Ascending aorta (tissue), 2 donors: ENCODE measurements around the gene ATP6V0A1. TPM values are rescaled to one million over a fixed set of nuclear protein-coding genes. Genes with fewer than 3 reads are reported as not detected.
"Not testable (repeated sequence)": the region's sequence is repeated elsewhere in the genome, so short reads cannot be mapped to it uniquely, and the experiment has no call there.

Source experiments
- DNase-seq, 2 donors: peaks; one replicate each; pipeline ENCODE4 v3.0.0-alpha.2; 2019; ENCODE audit warnings: low spot score in 2 of 2
- H3K27ac ChIP-seq, 2 donors: fragments of 200-600 bp; sonication (generic); one replicate each; pipeline ENCODE4 v1.5.1; 2016 to 2017; ENCODE audit warnings: mild to moderate bottlenecking in 1 of 2
- H3K27me3 ChIP-seq: fragments of 200-600 bp; sonication (generic); one replicate; pipeline ENCODE4 v1.5.1; 2017
- H3K36me3 ChIP-seq, 2 donors: fragments of 200-600 bp; sonication (generic); one replicate each; pipeline ENCODE4 v1.5.1; 2016
- H3K4me1 ChIP-seq, 2 donors: fragments of 200-600 bp; sonication (generic); one replicate each; pipeline ENCODE4 v1.5.1; 2016 to 2017; ENCODE audit warnings: mild to moderate bottlenecking in 1 of 2
- H3K4me3 ChIP-seq, 2 donors: fragments of 200-600 bp; sonication (generic); one replicate each; pipeline ENCODE4 v1.5.1; 2016 to 2017; ENCODE audit warnings: mild to moderate bottlenecking in 1 of 2
- H3K9me3 ChIP-seq, 2 donors: fragments of 200-600 bp; sonication (generic); one replicate each; pipeline ENCODE4 v1.5.1; 2016
- CTCF ChIP-seq, 3 experiments: fragments of 200-600 bp in 2 of 3; fragments of 450-650 bp in 1 of 3; sonication (generic) in 2 of 3; IDR thresholded peaks; one replicate each; pipeline ENCODE4 v1.5.1; 2016 to 2019; ENCODE audit warnings: antibody characterized with exemption in 3 of 3, mild to moderate bottlenecking in 1 of 3, moderate library complexity in 1 of 3
- intact Hi-C: fragments of 100-400 bp; cut with DNase I; formaldehyde crosslinking; loops from one replicate; pipeline ENCODE4 v1.15.1; 2023
- total RNA-seq: library from RNA; depleted of rRNA; stranded (reverse); fragments of >200 nt; gene quantifications from one replicate; pipeline ENCODE4 v1.1.0, GENCODE V29; 2016

ATP6V0A1 gene
- total RNA-seq, 1 donor from 2014 or later = 59.0 TPM

GRCh38 chr17:42442196-42442565 is 16.5 kb upstream of the ATP6V0A1 start:
- no peak for DNase-seq
- Histone ChIP-seq H3K36me3 (no peaks in the 10 kb centered on the region), H3K9me3 (no peaks in the 10 kb centered on the region), H3K27me3 (no peaks in the 10 kb centered on the region), H3K4me3 (no peak overlapping the region), H3K27ac (no peak overlapping the region), H3K4me1 (no peaks in the 10 kb centered on the region)
- TF ChIP-seq CTCF (IDR thresholded peaks at IDR 0.05) = no peak
- intact Hi-C loops = no loop called here

GRCh38 chr17:42449176-42449575 is 9.5 kb upstream of the ATP6V0A1 start:
- H3K4me3 ChIP-seq, H3K36me3 ChIP-seq, H3K27me3 ChIP-seq, H3K4me1 ChIP-seq, H3K9me3 ChIP-seq, intact Hi-C loops, DNase-seq, H3K27ac ChIP-seq: not testable (repeated sequence)

GRCh38 chr17:42449838-42450237 is 8.8 kb upstream of the ATP6V0A1 start:
- intact Hi-C loops, H3K4me3 ChIP-seq, H3K4me1 ChIP-seq, H3K27me3 ChIP-seq, H3K36me3 ChIP-seq, H3K9me3 ChIP-seq, DNase-seq, H3K27ac ChIP-seq: not testable (repeated sequence)

- intact Hi-C loops, H3K27ac ChIP-seq, DNase-seq, H3K4me1 ChIP-seq, H3K36me3 ChIP-seq, H3K9me3 ChIP-seq, H3K4me3 ChIP-seq, H3K27me3 ChIP-seq: not testable (repeated sequence)
Observed at GRCh38 chr17:42451270-42451669, 7.4 kb upstream of the ATP6V0A1 start.

- Histone ChIP-seq H3K36me3 (no peaks in the 10 kb centered on the region), H3K27ac (peak overlapping the region in 1 of 2 donors; percentile 6), H3K9me3 (no peaks in the 10 kb centered on the region), H3K4me3 (no peak overlapping the region), H3K27me3 (no peaks in the 10 kb centered on the region), H3K4me1 (peaks cover 4 to 12% of the 10 kb centered on the region in 2 donors)
- no peak for DNase-seq
- no peak for TF ChIP-seq CTCF (IDR thresholded peaks at IDR 0.05)
- intact Hi-C loops = no loop called here
Observed at GRCh38 chr17:42453439-42453838, 5.2 kb upstream of the ATP6V0A1 start.

GRCh38 chr17:42454987-42455386 is 3.7 kb upstream of the ATP6V0A1 start:
- H3K36me3 ChIP-seq, H3K4me3 ChIP-seq, H3K27me3 ChIP-seq, H3K27ac ChIP-seq, DNase-seq, intact Hi-C loops, H3K9me3 ChIP-seq: not testable (repeated sequence)
- peaks cover 4 to 13% of the 10 kb centered on the region in 2 donors for H3K4me1 ChIP-seq

GRCh38 chr17:42456223-42457106 is 2.2 kb upstream of the ATP6V0A1 start:
- no peak for TF ChIP-seq CTCF (IDR thresholded peaks at IDR 0.05)
- Histone ChIP-seq H3K4me3 (peak overlapping the region in 1 of 2 donors; percentile 7), H3K27ac (peak overlapping the region; percentile 92 to 98), H3K27me3 (no peaks in the 10 kb centered on the region), H3K9me3 (no peaks in the 10 kb centered on the region), H3K36me3 (peaks cover 0 to 6% of the 10 kb centered on the region in 2 donors), H3K4me1 (peaks cover 4 to 22% of the 10 kb centered on the region in 2 donors)
- intact Hi-C loops = no loop called here
- no peak for DNase-seq
